ENCODE measurements around the gene SLC39A7.

DNA sequence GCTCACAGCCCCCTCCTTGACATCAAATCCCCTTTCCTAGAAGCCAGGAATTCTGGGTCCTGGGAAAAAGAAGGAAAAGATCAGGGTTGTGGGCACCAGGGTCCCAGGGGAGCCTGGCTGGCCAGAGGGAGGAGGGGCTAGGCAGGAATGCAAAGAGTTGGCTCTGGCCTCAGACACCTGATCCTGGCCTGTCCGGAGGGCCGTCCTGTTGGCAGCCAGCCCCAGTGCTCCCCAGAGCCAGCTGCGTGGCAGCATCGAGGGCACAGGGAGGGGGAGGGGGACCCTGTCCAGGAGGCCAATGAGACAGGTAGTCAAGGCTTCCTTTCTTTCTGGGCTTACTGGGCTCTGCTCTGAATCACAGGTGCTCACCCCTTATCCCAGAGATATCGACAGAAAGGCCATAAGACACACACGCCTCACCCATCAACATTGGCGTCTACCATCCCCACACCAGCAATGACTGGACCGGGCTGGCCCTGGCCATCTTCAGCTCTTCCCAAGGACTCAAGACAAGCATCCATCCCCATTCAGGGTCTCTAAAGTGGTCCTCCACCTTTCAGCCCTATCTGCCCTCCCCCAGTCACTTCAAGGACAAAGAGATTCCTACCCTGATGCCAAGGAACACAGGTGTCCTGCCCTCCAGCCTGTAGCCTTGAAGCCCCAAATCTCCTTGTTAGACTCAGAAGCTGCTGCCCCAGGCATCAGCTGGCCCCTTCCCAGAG, 9.1 kb upstream of the SLC39A7 start:
- TF ChIP-seq EP300 (IDR thresholded peaks at IDR 0.05), result no peak
- TF ChIP-seq, protein P1, sequence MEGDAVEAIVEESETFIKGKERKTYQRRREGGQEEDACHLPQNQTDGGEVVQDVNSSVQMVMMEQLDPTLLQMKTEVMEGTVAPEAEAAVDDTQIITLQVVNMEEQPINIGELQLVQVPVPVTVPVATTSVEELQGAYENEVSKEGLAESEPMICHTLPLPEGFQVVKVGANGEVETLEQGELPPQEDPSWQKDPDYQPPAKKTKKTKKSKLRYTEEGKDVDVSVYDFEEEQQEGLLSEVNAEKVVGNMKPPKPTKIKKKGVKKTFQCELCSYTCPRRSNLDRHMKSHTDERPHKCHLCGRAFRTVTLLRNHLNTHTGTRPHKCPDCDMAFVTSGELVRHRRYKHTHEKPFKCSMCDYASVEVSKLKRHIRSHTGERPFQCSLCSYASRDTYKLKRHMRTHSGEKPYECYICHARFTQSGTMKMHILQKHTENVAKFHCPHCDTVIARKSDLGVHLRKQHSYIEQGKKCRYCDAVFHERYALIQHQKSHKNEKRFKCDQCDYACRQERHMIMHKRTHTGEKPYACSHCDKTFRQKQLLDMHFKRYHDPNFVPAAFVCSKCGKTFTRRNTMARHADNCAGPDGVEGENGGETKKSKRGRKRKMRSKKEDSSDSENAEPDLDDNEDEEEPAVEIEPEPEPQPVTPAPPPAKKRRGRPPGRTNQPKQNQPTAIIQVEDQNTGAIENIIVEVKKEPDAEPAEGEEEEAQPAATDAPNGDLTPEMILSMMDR (IDR thresholded peaks at IDR 0.05), result no peak
- TF ChIP-seq POLR2A (IDR thresholded peaks at IDR 0.05), result no peak
